Measurements from ENCODE around the gene PRRC2B.
"Not testable (repeated sequence)": the region's sequence is repeated elsewhere in the genome, so short reads cannot be mapped to it uniquely, and the experiment has no call there.

PRRC2B gene

DNA sequence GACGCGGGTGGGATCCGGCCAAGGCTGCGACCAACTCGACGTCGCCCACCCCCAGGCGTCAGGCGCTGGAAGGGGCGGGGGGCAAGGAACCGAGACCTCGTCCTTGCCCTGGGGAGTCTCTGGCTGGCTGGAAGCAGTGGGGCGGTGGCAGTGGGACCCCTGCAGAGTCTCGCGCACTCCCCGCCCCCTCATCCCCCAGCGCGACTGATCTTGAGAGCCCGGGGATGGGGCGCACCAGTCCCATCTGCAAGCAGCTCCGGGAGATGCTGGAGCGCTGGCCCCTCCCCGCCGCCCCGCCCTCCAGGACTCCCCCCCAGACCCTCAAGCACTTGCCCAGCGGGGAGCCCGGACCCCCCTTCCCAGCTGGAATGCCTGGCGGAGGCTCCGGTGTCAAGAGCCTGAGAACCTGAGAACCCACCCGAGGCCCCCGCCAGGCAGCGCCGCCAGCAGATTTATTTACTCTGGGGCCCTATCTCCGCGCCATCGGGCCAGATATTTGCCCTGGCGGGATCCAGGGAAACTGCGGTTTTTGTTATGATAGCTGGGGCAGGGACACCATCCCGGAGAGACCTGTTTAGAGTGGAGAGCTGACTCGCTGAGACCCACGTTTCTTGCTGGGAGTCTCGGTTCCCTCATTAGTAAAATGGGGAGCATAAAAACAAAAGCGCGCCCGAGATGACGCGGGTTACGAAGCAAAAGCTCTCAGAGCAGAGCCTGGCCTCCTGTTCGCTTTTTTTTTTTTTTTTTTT, 152.6 kb downstream of the PRRC2B start:
- no peak for DNase-seq

DNA sequence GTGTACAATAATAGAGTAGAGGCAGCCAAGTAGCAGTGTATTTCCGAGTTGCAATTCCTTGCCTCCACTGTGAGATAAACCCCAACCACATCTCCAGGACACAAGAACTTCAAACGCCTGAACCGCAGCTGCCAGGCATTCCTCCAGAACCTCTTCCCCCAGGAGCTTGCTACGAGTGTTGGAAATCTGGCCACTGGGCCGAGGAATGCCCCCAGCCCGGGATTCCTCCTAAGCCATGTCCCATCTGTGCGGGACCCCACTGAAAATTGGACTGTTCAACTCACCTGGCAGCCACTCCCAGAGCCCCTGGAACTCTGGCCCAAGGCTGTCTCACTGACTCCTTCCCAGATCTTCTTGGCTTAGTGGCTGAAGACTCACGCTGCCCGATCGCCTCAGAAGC, 155.3 kb downstream of the PRRC2B start:
- DNase-seq, result not testable (repeated sequence)
